Spleen (tissue), 7 donors: Measurements from ENCODE around the gene JAZF1.

ENCODE experiments used
- POLR2AphosphoS5 ChIP-seq, 3 donors: sonication (generic); formaldehyde crosslinking; IDR thresholded peaks; one replicate each; pipeline ENCODE4 v1.5.1; 2017; ENCODE audit warnings: antibody characterized with exemption in 3 of 3
- TF ChIP-seq, protein P1 (sequence below), 11 experiments: fragments of 200-600 bp in 7 of 11; fragments of 450-650 bp in 4 of 11; sonication (generic) in 4 of 11; IDR thresholded peaks in 8 of 11; conservative IDR thresholded peaks in 3 of 11; 1 replicate in 7 of 11; 2 replicates in 4 of 11; pipeline versions ENCODE4 v1.4.0 to v1.8.0; 2016 to 2021; ENCODE audit warnings: antibody characterized with exemption in 11 of 11, inconsistent platforms in 4 of 11, mild to moderate bottlenecking in 1 of 11
- donor health status: DM: no; HTN: no; CAD: no; lungs with moderate emphysema.
- donor health status: DM: no; HTN: no; CAD: no.
- donor health status: DM: no; HTN: no; CAD: no.

DNA sequence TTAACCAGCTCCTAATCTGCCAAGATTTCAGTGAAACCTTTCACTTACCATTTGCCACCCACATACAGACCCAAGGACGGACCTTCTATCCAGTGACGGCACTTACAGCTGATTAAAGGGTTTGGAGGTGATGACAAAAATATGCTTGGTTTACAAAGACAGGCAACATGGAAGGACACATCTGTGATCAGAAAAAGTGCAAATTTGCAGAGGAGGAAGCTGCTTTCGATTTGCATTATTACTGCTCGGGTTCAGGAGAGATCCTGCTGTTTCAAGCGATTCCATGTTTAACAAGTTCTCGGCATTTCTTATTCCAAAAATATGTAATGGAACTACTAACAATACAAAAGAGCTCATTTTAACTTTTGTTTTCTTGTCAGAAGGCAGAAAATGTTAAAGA is 109.0 kb downstream of the JAZF1 start:
- TF ChIP-seq, protein P1, sequence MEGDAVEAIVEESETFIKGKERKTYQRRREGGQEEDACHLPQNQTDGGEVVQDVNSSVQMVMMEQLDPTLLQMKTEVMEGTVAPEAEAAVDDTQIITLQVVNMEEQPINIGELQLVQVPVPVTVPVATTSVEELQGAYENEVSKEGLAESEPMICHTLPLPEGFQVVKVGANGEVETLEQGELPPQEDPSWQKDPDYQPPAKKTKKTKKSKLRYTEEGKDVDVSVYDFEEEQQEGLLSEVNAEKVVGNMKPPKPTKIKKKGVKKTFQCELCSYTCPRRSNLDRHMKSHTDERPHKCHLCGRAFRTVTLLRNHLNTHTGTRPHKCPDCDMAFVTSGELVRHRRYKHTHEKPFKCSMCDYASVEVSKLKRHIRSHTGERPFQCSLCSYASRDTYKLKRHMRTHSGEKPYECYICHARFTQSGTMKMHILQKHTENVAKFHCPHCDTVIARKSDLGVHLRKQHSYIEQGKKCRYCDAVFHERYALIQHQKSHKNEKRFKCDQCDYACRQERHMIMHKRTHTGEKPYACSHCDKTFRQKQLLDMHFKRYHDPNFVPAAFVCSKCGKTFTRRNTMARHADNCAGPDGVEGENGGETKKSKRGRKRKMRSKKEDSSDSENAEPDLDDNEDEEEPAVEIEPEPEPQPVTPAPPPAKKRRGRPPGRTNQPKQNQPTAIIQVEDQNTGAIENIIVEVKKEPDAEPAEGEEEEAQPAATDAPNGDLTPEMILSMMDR (IDR thresholded peaks at IDR 0.05 in 8 of 11, conservative IDR thresholded peaks at IDR 0.05 in 3 of 11), result no peak
- no peak for TF ChIP-seq POLR2AphosphoS5 (IDR thresholded peaks at IDR 0.05)
